HEK293 (cell line): ENCODE data around the gene CENPP.

ENCODE experiments used
- CTCF ChIA-PET: fragments of 350-600 bp; formaldehyde crosslinking; extraction: SDS; loops from one replicate; lab custom pipeline; 2021; ENCODE audit warnings: antibody characterized with exemption; lab: Yijun Ruan, JAX
- POLR2A ChIA-PET: fragments of 300-600 bp; formaldehyde crosslinking; extraction: SDS; loops from one replicate; lab custom pipeline; 2020; ENCODE audit warnings: antibody characterized with exemption, inconsistent platforms; lab: Yijun Ruan, JAX
- H3K27ac ChIP-seq: fragments of 200-500 bp; sonication (Bioruptor generic); 2 replicates; pipeline ENCODE4 v1.5.1; 2014; ENCODE audit warnings: low read depth, low read length, control low read depth, inconsistent platforms; ENCODE audit errors: extremely low read depth
- H3K36me3 ChIP-seq, 2 experiments: fragments of 200-500 bp in 1 of 2; sonication (Bioruptor generic) in 1 of 2; 1 replicate in 1 of 2; 2 replicates in 1 of 2; pipeline ENCODE4 v1.5.1; 2014 to 2017; ENCODE audit warnings: inconsistent platforms in 2 of 2, low read length in 2 of 2; ENCODE audit not compliant: control insufficient read depth in 2 of 2, insufficient read depth in 1 of 2
- H3K4me1 ChIP-seq: fragments of 200-500 bp; sonication (Bioruptor generic); 2 replicates; pipeline ENCODE4 v1.5.1; 2014; ENCODE audit warnings: mild to moderate bottlenecking, low read length, inconsistent platforms; ENCODE audit not compliant: control insufficient read depth, insufficient read depth
- H3K4me3 ChIP-seq: 2 replicates; pipeline ENCODE4 v1.5.1; 2011; ENCODE audit warnings: low read depth, mild to moderate bottlenecking, control low read depth, low read length, moderate library complexity
- H3K9me3 ChIP-seq: fragments of 200-500 bp; sonication (Bioruptor generic); 2 replicates; pipeline ENCODE4 v1.5.1; 2014; ENCODE audit warnings: low read depth, low read length, inconsistent platforms; ENCODE audit not compliant: control insufficient read depth, insufficient read depth
- BCL11B ChIP-seq: fragments of 450-650 bp; formaldehyde crosslinking; IDR thresholded peaks from 2 replicates; pipeline ENCODE4 v1.5.1; 2016; ENCODE audit warnings: low read depth, missing biosample characterization, missing genetic modification characterization
- MZF1 ChIP-seq: fragments of 450-650 bp; formaldehyde crosslinking; IDR thresholded peaks from 2 replicates; pipeline ENCODE4 v1.5.1; 2017; ENCODE audit warnings: missing biosample characterization, missing genetic modification characterization, borderline replicate concordance
- OSR2 ChIP-seq: fragments of 450-650 bp; formaldehyde crosslinking; IDR thresholded peaks from 2 replicates; pipeline ENCODE4 v1.5.1; 2016; ENCODE audit warnings: missing biosample characterization, missing genetic modification characterization
- PATZ1 ChIP-seq: fragments of 450-650 bp; formaldehyde crosslinking; IDR thresholded peaks from 2 replicates; pipeline ENCODE4 v1.5.1; 2016; ENCODE audit warnings: missing biosample characterization, missing genetic modification characterization
- TSHZ1 ChIP-seq: fragments of 450-650 bp; formaldehyde crosslinking; IDR thresholded peaks from 2 replicates; pipeline ENCODE4 v1.5.1; 2016; ENCODE audit warnings: missing biosample characterization, missing genetic modification characterization, borderline replicate concordance
- ZBTB26 ChIP-seq: fragments of 450-650 bp; formaldehyde crosslinking; optimal IDR thresholded peaks from 2 replicates; pipeline ENCODE3; 2016; ENCODE audit warnings: missing biosample characterization, mild to moderate bottlenecking, missing genetic modification characterization
- ZNF19 ChIP-seq: fragments of 450-650 bp; formaldehyde crosslinking; IDR thresholded peaks from 2 replicates; pipeline ENCODE4; 2016; ENCODE audit warnings: missing biosample characterization, missing genetic modification characterization, low read depth
- ZNF239 ChIP-seq: fragments of 450-650 bp; formaldehyde crosslinking; IDR thresholded peaks from 2 replicates; pipeline ENCODE4 v1.5.1; 2016; ENCODE audit warnings: missing biosample characterization, missing genetic modification characterization
- ZNF292 ChIP-seq: fragments of 450-650 bp; formaldehyde crosslinking; IDR thresholded peaks from 2 replicates; pipeline ENCODE4 v1.5.1; 2016; ENCODE audit warnings: low read depth, missing biosample characterization, missing genetic modification characterization, borderline replicate concordance
- ZNF311 ChIP-seq: fragments of 450-650 bp; formaldehyde crosslinking; IDR thresholded peaks from 2 replicates; pipeline ENCODE4 v1.5.1; 2017; ENCODE audit warnings: missing biosample characterization, missing genetic modification characterization, borderline replicate concordance
- ZNF324 ChIP-seq: fragments of 450-650 bp; formaldehyde crosslinking; IDR thresholded peaks from 2 replicates; pipeline ENCODE4 v1.5.1; 2016; ENCODE audit warnings: missing biosample characterization, missing genetic modification characterization
- ZNF362 ChIP-seq: fragments of 450-650 bp; formaldehyde crosslinking; IDR thresholded peaks from 2 replicates; pipeline ENCODE4 v1.5.1; 2016; ENCODE audit warnings: missing biosample characterization, missing genetic modification characterization
- ZNF423 ChIP-seq: fragments of 450-650 bp; formaldehyde crosslinking; IDR thresholded peaks from 2 replicates; pipeline ENCODE4 v1.5.1; 2016; ENCODE audit warnings: missing biosample characterization, missing genetic modification characterization
- ZNF433 ChIP-seq: fragments of 450-650 bp; formaldehyde crosslinking; IDR thresholded peaks from 2 replicates; pipeline ENCODE4 v1.5.1; 2016; ENCODE audit warnings: missing biosample characterization, missing genetic modification characterization, low read depth
- ZNF449 ChIP-seq: fragments of 450-650 bp; formaldehyde crosslinking; IDR thresholded peaks from 2 replicates; pipeline ENCODE4 v1.5.1; 2017; ENCODE audit warnings: missing biosample characterization, mild to moderate bottlenecking, missing genetic modification characterization, moderate library complexity
- ZNF530 ChIP-seq: fragments of 450-650 bp; formaldehyde crosslinking; IDR thresholded peaks from 2 replicates; pipeline ENCODE4 v1.5.1; 2016; ENCODE audit warnings: low read depth, missing biosample characterization, missing genetic modification characterization
- ZNF544 ChIP-seq: fragments of 450-650 bp; formaldehyde crosslinking; IDR thresholded peaks from 2 replicates; pipeline ENCODE4 v1.5.0; 2017; ENCODE audit warnings: missing biosample characterization, missing genetic modification characterization
- ZNF596 ChIP-seq: fragments of 450-650 bp; IDR thresholded peaks from 2 replicates; pipeline ENCODE4 v1.5.0; 2018; ENCODE audit warnings: missing biosample characterization, mild to moderate bottlenecking, missing genetic modification characterization, moderate library complexity
- ZNF660 ChIP-seq: fragments of 450-650 bp; IDR thresholded peaks from 2 replicates; pipeline ENCODE4 v1.5.1; 2018; ENCODE audit warnings: missing biosample characterization, mild to moderate bottlenecking, missing genetic modification characterization
- ZNF76 ChIP-seq: fragments of 450-650 bp; formaldehyde crosslinking; IDR thresholded peaks from 2 replicates; pipeline ENCODE4; 2016; ENCODE audit warnings: low read depth, missing biosample characterization, missing genetic modification characterization, borderline replicate concordance
- ZNF777 ChIP-seq: fragments of 450-650 bp; formaldehyde crosslinking; IDR thresholded peaks from 2 replicates; pipeline ENCODE4 v1.5.1; 2017; ENCODE audit warnings: missing biosample characterization, missing genetic modification characterization, borderline replicate concordance
- TF ChIP-seq, protein P1 (sequence below): fragments of 450-650 bp; formaldehyde crosslinking; IDR thresholded peaks from 2 replicates; pipeline ENCODE4 v1.5.1; 2016; ENCODE audit warnings: missing biosample characterization, missing genetic modification characterization
- TF ChIP-seq, protein P2 (sequence below): fragments of 450-650 bp; formaldehyde crosslinking; IDR thresholded peaks from 2 replicates; pipeline ENCODE4 v1.5.1; 2016; ENCODE audit warnings: missing biosample characterization, missing genetic modification characterization
- TF ChIP-seq, protein P3 (sequence below): fragments of 450-650 bp; IDR thresholded peaks from 2 replicates; pipeline ENCODE4 v1.5.1; 2018; ENCODE audit warnings: missing biosample characterization, missing genetic modification characterization

The CENPP gene

DNA sequence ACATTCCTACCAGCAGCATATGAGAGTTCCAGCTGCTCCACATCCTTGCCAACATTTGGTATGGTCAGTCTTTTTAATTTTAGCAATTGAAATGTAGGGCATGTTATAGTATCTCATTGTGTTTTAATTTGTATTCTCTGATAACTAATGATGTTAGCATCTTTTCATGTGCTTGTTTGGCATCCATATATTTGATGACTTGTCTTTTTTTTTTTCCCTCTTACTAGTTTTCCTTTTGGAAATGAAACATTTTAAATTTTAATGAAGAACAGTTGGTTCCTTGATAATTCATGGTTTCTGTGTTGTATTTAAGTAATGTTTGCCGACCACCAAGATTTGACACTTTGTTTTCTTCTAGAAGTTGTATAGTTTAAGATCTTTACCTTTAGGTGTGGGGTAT is 69.9 kb downstream of the CENPP start:
- no peak overlapping the region for H3K27ac ChIP-seq
- POLR2A ChIA-PET = no interaction called here

DNA sequence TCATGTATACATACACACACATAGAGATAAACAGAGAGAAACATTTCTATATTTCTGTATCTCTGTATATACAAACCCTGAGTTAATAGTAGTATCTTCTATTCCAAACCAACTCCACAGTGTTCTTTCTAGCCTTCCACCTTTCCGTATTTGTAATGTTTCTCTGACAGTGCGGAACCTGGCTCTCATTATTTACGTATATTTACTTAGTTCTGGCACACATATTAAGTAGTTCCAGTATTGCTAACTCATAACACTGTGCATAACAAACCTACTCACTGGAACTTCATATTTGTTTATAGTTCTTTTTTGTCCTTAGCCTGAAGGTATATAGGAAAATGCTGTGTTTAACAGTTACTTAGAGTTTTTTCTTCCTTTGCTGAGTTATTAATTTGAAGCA is 72.1 kb downstream of the CENPP start:
- Histone ChIP-seq H3K27ac (no peak overlapping the region), H3K36me3 (no peaks in the 10 kb centered on the region), H3K4me3 (no peak overlapping the region), H3K4me1 (peaks cover 2% of the 10 kb centered on the region; the same call in 1 of the 2 replicates), H3K9me3 (no peaks in the 10 kb centered on the region)
- CTCF ChIA-PET = interaction anchor here (0.6 kb wide), 1 partner anchor 88 kb away, joined by 5 read pairs; no protein-coding TSS in a partner anchor
- POLR2A ChIA-PET = no interaction called here
- no peak for TF ChIP-seq ZNF596
- TF ChIP-seq ZNF292 (tag by site-specific recombination) = no peak
- no peak for TF ChIP-seq ZNF544
- no peak for TF ChIP-seq TSHZ1 (tag by site-specific recombination)
- TF ChIP-seq ZNF423 = no peak
- TF ChIP-seq ZNF324 = no peak
- TF ChIP-seq, protein P1, sequence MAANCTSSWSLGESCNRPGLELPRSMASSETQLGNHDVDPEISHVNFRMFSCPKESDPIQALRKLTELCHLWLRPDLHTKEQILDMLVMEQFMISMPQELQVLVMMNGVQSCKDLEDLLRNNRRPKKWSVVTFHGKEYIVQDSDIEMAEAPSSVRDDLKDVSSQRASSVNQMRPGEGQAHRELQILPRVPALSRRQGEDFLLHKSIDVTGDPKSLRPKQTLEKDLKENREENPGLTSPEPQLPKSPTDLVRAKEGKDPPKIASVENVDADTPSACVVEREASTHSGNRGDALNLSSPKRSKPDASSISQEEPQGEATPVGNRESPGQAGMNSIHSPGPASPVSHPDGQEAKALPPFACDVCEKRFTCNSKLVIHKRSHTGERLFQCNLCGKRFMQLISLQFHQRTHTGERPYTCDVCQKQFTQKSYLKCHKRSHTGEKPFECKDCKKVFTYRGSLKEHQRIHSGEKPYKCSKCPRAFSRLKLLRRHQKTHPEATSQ = no peak
- no peak for TF ChIP-seq ZBTB26
- no peak for TF ChIP-seq ZNF19 (tag by site-specific recombination)
- no peak for TF ChIP-seq ZNF239 (tag by site-specific recombination)
- TF ChIP-seq ZNF530 (tag by site-specific recombination) = no peak
- no peak for TF ChIP-seq ZNF362 (tag by site-specific recombination)
- TF ChIP-seq PATZ1 (tag by site-specific recombination) = no peak
- TF ChIP-seq, protein P2, sequence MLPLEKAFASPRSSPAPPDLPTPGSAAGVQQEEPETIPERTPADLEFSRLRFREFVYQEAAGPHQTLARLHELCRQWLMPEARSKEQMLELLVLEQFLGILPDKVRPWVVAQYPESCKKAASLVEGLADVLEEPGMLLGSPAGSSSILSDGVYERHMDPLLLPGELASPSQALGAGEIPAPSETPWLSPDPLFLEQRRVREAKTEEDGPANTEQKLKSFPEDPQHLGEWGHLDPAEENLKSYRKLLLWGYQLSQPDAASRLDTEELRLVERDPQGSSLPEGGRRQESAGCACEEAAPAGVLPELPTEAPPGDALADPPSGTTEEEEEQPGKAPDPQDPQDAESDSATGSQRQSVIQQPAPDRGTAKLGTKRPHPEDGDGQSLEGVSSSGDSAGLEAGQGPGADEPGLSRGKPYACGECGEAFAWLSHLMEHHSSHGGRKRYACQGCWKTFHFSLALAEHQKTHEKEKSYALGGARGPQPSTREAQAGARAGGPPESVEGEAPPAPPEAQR (tag by site-specific recombination) = no peak
- TF ChIP-seq ZNF449 (tag by site-specific recombination) = no peak
- no peak for TF ChIP-seq ZNF433 (tag by site-specific recombination)
- TF ChIP-seq, protein P3, sequence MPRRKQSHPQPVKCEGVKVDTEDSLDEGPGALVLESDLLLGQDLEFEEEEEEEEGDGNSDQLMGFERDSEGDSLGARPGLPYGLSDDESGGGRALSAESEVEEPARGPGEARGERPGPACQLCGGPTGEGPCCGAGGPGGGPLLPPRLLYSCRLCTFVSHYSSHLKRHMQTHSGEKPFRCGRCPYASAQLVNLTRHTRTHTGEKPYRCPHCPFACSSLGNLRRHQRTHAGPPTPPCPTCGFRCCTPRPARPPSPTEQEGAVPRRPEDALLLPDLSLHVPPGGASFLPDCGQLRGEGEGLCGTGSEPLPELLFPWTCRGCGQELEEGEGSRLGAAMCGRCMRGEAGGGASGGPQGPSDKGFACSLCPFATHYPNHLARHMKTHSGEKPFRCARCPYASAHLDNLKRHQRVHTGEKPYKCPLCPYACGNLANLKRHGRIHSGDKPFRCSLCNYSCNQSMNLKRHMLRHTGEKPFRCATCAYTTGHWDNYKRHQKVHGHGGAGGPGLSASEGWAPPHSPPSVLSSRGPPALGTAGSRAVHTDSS (tag by site-specific recombination) = no peak

More for the DNA sequence above, 69.9 kb downstream of the CENPP start:
- TF ChIP-seq BCL11B (tag by site-specific recombination) = no peak
- no peak for TF ChIP-seq OSR2 (tag by site-specific recombination)
- no peak for TF ChIP-seq ZNF311
- TF ChIP-seq ZNF660 = no peak
- TF ChIP-seq MZF1 (tag by site-specific recombination) = no peak
- TF ChIP-seq ZNF777 (tag by site-specific recombination) = no peak
- TF ChIP-seq ZNF76 (tag by site-specific recombination) = no peak
- no peaks in the 10 kb centered on the region for H3K4me1 ChIP-seq
- H3K4me3 ChIP-seq = no peak overlapping the region
- no peaks in the 10 kb centered on the region for H3K9me3 ChIP-seq
- H3K36me3 ChIP-seq = no peaks in the 10 kb centered on the region
- CTCF ChIA-PET = no interaction called here
